Activated T-cell treated with anti-CD3 and anti-CD28 coated beads, Interleukin-2, amount 50 U/mL, for 72 hours (primary cell): ENCODE data around the gene GPR142. TPM values are rescaled to one million over a fixed set of nuclear protein-coding genes. Genes with fewer than 3 reads are reported as not detected.

ENCODE experiments used
- ATAC-seq, 2 donors: fragments of 150-1000 bp; cut with Tn5 transposase; replicated peaks in 1 of 2; 2 replicates each; pipeline ENCODE4 v1.10.0; 2021; ENCODE audit warnings: moderate library complexity in 2 of 2, mild to moderate bottlenecking in 1 of 2
- DNase-seq, 2 donors: peaks; one replicate each; pipeline ENCODE4 v3.0.0; 2021 to 2022; ENCODE audit warnings: mixed read lengths in 1 of 2
- H3K27ac Mint-ChIP-seq: one replicate; pipeline ENCODE4 v1.8.0; 2022; ENCODE audit warnings: mild to moderate bottlenecking, moderate library complexity, mixed read lengths
- H3K27me3 Mint-ChIP-seq: one replicate; pipeline ENCODE4 v1.8.0; 2022; ENCODE audit warnings: low read depth, mixed read lengths
- H3K36me3 Mint-ChIP-seq, 2 donors: one replicate each; pipeline ENCODE4 v1.8.0; 2022; ENCODE audit warnings: mixed read lengths in 2 of 2, mild to moderate bottlenecking in 1 of 2; ENCODE audit not compliant: insufficient read depth in 2 of 2
- H3K4me1 Mint-ChIP-seq: one replicate; pipeline ENCODE4 v1.8.0; 2022; ENCODE audit warnings: low read depth, mixed read lengths
- H3K4me3 Mint-ChIP-seq, 2 donors: one replicate each; pipeline ENCODE4 v1.8.0; 2022; ENCODE audit warnings: mild to moderate bottlenecking in 2 of 2, mixed read lengths in 2 of 2, moderate library complexity in 2 of 2
- H3K9me3 Mint-ChIP-seq, 2 donors: one replicate each; pipeline ENCODE4 v1.8.0; 2022; ENCODE audit warnings: mixed read lengths in 2 of 2
- total RNA-seq, 2 donors: library from RNA; stranded (reverse); gene quantifications; one replicate each; pipeline ENCODE4 v1.2.3, GENCODE V29; 2022

GPR142 gene
- total RNA-seq, 2 donors from 2014 or later = not detected

DNA sequence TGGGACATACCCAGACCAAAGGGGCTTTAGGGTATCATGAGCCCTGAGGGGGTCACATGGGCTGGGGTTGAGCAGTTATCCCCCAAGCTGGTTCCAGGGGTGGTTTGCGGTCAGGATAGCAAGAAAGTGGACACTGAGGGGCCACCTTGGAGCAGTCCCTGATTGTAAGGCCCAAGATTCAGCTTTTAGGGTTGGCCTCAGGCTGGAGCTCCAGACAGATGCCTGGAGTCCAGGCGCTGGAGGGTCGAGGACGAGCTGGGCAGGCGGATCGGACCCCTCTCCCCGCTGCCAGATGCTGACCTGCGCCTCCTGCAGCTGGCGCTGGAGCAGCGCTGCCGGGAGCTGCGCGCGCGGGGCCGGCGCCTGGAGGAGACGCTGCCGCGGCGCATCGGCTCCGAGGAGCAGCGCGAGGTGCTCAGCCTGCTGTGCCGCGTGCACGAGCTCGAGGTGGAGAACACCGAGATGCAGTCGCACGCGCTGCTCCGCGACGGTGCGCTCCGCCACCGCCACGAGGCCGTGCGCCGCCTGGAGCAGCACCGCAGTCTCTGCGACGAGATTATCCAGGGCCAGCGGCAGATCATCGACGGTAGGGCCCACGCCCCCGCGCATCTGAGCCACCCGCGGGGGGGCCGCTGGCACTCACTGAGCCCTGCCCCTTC, 15.6 kb upstream of the GPR142 start:
- no peak overlapping the region for H3K27ac Mint-ChIP-seq
- H3K4me1 Mint-ChIP-seq = no peaks in the 10 kb centered on the region
- no peaks in the 10 kb centered on the region for H3K9me3 Mint-ChIP-seq
- H3K27me3 Mint-ChIP-seq = peaks cover 58% of the 10 kb centered on the region
- DNase-seq = peak in 1 of 2 donors; percentile 11
- no peaks in the 10 kb centered on the region for H3K36me3 Mint-ChIP-seq
- H3K4me3 Mint-ChIP-seq = no peak overlapping the region
- peak; percentile 27 to 33 for ATAC-seq

- no peak for DNase-seq
- ATAC-seq = no peak
- peaks cover 59% of the 10 kb centered on the region for H3K27me3 Mint-ChIP-seq
- no peaks in the 10 kb centered on the region for H3K4me1 Mint-ChIP-seq
- H3K27ac Mint-ChIP-seq = no peak overlapping the region
- no peak overlapping the region for H3K4me3 Mint-ChIP-seq
- H3K36me3 Mint-ChIP-seq = no peaks in the 10 kb centered on the region
- H3K9me3 Mint-ChIP-seq = no peaks in the 10 kb centered on the region
Observed at GRCh38 chr17:74353446-74354060, 13.8 kb upstream of the GPR142 start.

DNA sequence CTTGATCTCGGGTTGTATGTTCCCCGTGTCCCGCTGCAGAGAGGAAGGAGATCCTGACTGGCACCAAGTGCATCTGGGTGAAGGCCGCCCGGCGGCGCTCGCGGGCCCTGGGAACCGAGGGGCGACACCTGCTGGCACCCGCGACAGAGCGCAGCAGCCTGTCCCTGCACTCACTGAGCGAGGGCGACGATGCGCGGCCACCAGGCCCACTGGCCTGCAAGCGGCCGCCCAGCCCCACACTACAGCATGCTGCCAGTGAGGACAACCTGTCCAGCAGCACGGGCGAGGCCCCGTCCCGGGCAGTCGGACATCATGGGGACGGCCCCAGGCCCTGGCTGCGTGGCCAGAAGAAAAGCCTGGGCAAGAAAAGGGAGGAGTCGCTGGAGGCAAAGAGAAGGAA, 13.2 kb upstream of the GPR142 start:
- Mint-ChIP-seq H3K4me1 (no peaks in the 10 kb centered on the region), H3K27me3 (peaks cover 59% of the 10 kb centered on the region), H3K36me3 (no peaks in the 10 kb centered on the region), H3K4me3 (no peak overlapping the region), H3K27ac (no peak overlapping the region), H3K9me3 (no peaks in the 10 kb centered on the region)
- ATAC-seq (peak; percentile 86 to 90), DNase-seq (peak; percentile 78 to 82)

GRCh38 chr17:74354561-74354960, 12.7 kb upstream of the GPR142 start:
- H3K36me3 Mint-ChIP-seq = no peaks in the 10 kb centered on the region
- H3K4me1 Mint-ChIP-seq = no peaks in the 10 kb centered on the region
- ATAC-seq (peak; percentile 6 to 17), DNase-seq (no peak)
- peaks cover 59% of the 10 kb centered on the region for H3K27me3 Mint-ChIP-seq
- H3K9me3 Mint-ChIP-seq = no peaks in the 10 kb centered on the region
- H3K4me3 Mint-ChIP-seq = no peak overlapping the region
- no peak overlapping the region for H3K27ac Mint-ChIP-seq

- no peak for DNase-seq
- Mint-ChIP-seq H3K4me1 (no peaks in the 10 kb centered on the region), H3K27ac (no peak overlapping the region), H3K36me3 (no peaks in the 10 kb centered on the region), H3K9me3 (no peaks in the 10 kb centered on the region), H3K27me3 (peaks cover 56% of the 10 kb centered on the region), H3K4me3 (no peak overlapping the region)
- ATAC-seq = no peak
Observed at GRCh38 chr17:74355065-74355464, 12.2 kb upstream of the GPR142 start.

- Mint-ChIP-seq H3K27ac (no peak overlapping the region), H3K4me1 (no peaks in the 10 kb centered on the region), H3K36me3 (no peaks in the 10 kb centered on the region), H3K27me3 (peaks cover 50% of the 10 kb centered on the region), H3K4me3 (peak overlapping the region; percentile 40 to 52), H3K9me3 (no peaks in the 10 kb centered on the region)
- ATAC-seq (peak; percentile 29 to 31), DNase-seq (peak; percentile 21 to 30)
Observed at GRCh38 chr17:74356646-74357465, 10.4 kb upstream of the GPR142 start.

DNA sequence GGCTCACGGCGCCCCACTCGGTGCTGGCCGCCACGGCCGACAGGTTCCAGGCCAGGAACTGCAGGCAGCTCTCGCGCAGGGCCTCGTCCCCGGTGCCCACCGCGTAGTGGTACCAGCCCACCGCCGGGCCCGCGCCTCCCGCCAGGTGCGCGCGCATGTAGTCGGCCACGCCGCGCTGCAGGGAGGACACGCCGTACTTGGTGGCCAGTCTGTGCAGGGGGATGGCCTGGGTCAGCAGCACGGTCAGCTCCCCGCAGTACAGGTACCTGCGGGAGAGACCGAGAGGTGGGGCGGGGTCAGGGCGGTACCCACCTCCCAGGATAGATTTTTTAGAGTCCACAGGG, 9.9 kb upstream of the GPR142 start:
- no peaks in the 10 kb centered on the region for H3K36me3 Mint-ChIP-seq
- peaks cover 56% of the 10 kb centered on the region for H3K27me3 Mint-ChIP-seq

GRCh38 chr17:74358697-74359096, 8.6 kb upstream of the GPR142 start:
- ATAC-seq = no peak
- H3K4me1 Mint-ChIP-seq = no peaks in the 10 kb centered on the region
- no peaks in the 10 kb centered on the region for H3K36me3 Mint-ChIP-seq
- DNase-seq = no peak
- no peaks in the 10 kb centered on the region for H3K9me3 Mint-ChIP-seq
- H3K4me3 Mint-ChIP-seq = no peak overlapping the region
- H3K27ac Mint-ChIP-seq = no peak overlapping the region
- H3K27me3 Mint-ChIP-seq = peaks cover 51% of the 10 kb centered on the region

More for the DNA sequence above, 9.9 kb upstream of the GPR142 start:
- peak overlapping the region in 1 of 2 donors; percentile 59 for H3K4me3 Mint-ChIP-seq
- ATAC-seq (no peak), DNase-seq (no peak)
- no peaks in the 10 kb centered on the region for H3K4me1 Mint-ChIP-seq
- no peak overlapping the region for H3K27ac Mint-ChIP-seq
- no peaks in the 10 kb centered on the region for H3K9me3 Mint-ChIP-seq

- no peaks in the 10 kb centered on the region for H3K4me1 Mint-ChIP-seq
- H3K36me3 Mint-ChIP-seq = no peaks in the 10 kb centered on the region
- DNase-seq (no peak), ATAC-seq (no peak)
- peaks cover 38% of the 10 kb centered on the region for H3K27me3 Mint-ChIP-seq
- no peak overlapping the region for H3K4me3 Mint-ChIP-seq
- no peak overlapping the region for H3K27ac Mint-ChIP-seq
- no peaks in the 10 kb centered on the region for H3K9me3 Mint-ChIP-seq
Observed at GRCh38 chr17:74359916-74360315, 7.4 kb upstream of the GPR142 start.

DNA sequence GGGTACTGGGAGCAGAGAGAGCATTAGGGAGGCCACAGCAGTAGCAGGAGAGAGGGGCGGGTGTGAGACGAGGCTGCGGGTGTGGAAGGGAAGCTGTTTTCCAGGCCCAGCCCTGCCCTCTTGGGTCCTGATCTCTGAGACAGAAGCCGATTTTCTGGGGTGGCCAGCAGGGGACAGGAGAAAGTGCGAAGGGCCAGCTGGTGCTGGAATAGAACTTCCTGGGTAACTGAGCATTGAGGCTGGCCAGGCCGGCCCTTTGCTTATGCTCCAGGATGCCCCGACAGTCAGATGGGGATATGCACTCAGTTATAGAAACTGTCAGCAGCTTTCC, 6.4 kb upstream of the GPR142 start:
- DNase-seq (no peak), ATAC-seq (no peak)
- no peak overlapping the region for H3K27ac Mint-ChIP-seq
- H3K4me1 Mint-ChIP-seq = no peaks in the 10 kb centered on the region
- no peak overlapping the region for H3K4me3 Mint-ChIP-seq
- H3K9me3 Mint-ChIP-seq = no peaks in the 10 kb centered on the region
- peaks cover 29% of the 10 kb centered on the region for H3K27me3 Mint-ChIP-seq
- no peaks in the 10 kb centered on the region for H3K36me3 Mint-ChIP-seq

DNA sequence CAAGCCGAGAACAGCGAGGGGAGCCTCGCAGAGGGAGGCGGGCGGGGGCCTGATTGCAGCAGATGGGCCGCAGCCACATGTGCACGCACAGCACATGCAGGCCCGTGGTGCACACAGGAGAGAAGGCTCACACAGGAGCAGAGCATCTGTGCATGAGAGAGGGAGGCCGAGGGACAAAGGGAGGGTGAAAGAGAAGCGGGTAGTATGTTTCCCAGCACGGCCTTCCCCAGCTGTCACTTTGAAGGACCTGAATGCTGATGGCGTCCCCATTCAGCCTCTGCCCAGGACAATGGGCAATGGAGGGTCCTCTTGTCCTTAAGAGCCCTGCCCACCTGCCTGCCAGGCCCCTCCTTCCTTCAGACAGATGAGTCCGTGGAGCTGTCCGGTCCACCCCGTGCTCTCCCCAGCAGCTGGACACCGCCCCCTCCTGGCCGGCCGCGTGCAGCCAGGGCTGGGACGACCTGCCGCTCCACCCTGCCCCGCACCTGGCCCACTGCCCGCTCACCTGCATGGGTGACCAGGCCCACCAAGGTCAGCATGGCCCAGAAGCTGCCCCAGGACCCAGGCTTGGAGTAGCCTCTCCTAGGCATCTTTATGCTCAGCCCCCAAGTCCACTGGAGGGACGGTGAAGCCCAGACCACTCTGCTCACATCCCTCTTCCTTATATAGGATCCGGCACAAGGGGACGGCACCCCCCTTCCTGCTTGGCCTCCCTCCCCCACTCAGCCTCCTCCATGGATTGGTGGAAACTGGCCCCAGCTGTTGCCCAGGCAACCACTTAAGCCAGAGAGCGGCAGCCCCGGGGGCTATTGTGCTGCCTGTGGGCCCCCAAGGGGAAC, 5.9 kb upstream of the GPR142 start, which contains the start of gene BTBD17:
Gene BTBD17 (minus strand): TSS at position 639 of the 839 bp plus-strand sequence. CDS start 49 bp downstream, at position 590.
- ATAC-seq = peak; percentile 67 to 71
- Mint-ChIP-seq H3K36me3 (no peaks in the 10 kb centered on the region), H3K9me3 (no peaks in the 10 kb centered on the region), H3K27me3 (peaks cover 23% of the 10 kb centered on the region), H3K4me3 (no peak within 1 kb of the TSS), H3K27ac (no peak within 1 kb of the TSS), H3K4me1 (no peaks in the 10 kb centered on the region)
- peak; percentile 49 to 62 for DNase-seq

GRCh38 chr17:74362069-74362405, 5.3 kb upstream of the GPR142 start:
- H3K4me1 Mint-ChIP-seq = no peaks in the 10 kb centered on the region
- ATAC-seq (no peak), DNase-seq (no peak)
- no peak overlapping the region for H3K4me3 Mint-ChIP-seq
- no peaks in the 10 kb centered on the region for H3K36me3 Mint-ChIP-seq
- H3K9me3 Mint-ChIP-seq = no peaks in the 10 kb centered on the region
- no peak overlapping the region for H3K27ac Mint-ChIP-seq
- H3K27me3 Mint-ChIP-seq = peaks cover 22% of the 10 kb centered on the region
